Stimulated activated CD8-positive, alpha-beta memory T cell treated with anti-CD3 and anti-CD28 coated beads, Interleukin-4, amount 100 ng/mL, for 1 hour (primary cell): ENCODE measurements around the gene ANKS1A.

ENCODE experiments used
- DNase-seq, 2 donors: peaks; one replicate each; pipeline ENCODE4 v3.0.0-alpha.2; 2020; ENCODE audit warnings: low read depth in 2 of 2, low spot score in 1 of 2

Gene ANKS1A

DNA sequence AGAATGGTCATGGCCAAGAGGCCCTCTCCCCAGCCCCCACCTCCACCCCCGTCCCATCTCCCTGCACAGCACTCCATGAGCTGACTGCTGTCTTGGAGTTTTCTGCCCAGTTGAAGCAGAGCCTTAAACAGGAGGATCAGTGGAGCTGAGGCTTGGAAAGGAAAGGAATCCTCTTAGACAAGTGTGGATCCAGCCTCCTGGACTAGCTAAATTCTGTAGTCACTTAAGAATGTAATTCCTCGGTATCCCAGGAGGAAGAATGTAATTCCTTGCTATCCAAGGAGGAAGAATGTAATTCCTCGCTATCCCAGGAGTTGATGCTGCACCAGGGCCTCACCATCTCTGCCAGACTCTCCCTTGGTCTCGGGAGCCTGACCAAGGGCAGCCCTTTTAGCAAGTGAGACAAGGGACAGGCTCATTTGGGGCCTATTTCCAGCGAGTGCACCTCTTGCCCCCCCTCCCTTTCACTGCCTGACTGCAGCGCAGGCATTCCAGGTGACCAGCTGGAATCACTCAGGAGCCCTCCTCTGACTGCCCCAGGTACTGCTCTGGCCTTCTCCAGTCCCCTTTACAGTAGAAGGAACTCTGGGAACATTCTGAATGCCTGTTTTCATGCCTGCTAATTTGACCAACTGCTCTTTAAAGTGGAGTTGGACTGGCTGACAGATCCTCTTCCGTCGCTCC lies 175.8 kb downstream of the ANKS1A start:
- no peak for DNase-seq

DNA sequence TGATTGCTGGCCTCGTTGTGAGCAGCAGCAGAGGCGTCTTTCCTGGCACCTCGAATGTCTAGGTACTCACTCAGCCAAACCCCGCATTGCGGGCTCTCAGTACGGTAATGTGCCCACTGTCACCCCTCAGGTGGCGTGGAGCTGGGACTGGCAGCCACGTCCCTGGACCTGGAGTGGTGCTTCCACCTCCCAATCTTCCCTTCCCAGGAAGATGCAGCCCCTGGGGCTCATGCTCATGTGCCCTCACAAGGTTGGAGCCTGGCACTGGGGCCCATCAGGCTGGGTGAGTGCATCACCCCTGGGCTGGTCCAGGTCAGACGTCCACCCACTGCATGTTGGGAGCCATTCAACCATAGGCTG lies 176.4 kb downstream of the ANKS1A start:
- no peak for DNase-seq

DNA sequence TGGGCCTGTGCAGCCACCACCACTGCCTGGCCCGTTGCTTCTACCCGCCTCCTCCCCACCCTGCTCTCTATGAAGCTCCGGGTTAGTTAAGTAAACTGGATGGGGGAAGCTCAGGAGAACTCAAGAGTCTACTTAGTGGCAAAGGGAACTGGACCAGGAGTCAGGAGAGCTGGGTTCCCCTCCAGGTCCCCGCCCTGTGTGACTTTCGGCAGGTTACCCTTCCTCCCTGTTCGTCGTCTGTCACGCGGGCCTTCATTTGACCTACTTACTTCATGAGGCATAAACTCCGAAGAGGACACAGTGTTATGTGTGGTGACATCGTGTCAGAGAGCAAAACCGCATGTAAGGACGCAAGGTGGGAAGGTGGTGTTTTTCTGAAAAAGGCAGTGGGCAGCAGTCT lies 176.8 kb downstream of the ANKS1A start:
- DNase-seq = no peak

DNA sequence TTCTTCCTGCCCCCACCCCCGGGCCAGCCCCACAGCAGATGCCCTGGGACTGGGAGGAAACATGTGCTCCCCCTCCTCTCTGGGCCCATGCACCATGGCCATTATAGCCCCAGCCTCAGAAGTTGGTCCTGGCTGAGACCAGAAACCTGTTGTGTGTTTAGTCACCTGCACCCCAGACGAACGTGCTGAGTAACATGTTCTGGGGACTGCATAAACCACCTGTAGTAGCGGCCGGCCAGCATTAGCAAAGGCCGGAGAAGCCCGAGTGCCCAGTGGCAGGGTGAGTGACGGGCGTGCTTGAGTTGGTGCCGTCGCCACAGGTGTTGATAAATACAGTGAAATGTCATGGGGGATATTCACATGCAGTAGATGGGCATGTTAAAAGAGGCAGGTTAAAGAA lies 178.2 kb downstream of the ANKS1A start:
- DNase-seq = no peak

DNA sequence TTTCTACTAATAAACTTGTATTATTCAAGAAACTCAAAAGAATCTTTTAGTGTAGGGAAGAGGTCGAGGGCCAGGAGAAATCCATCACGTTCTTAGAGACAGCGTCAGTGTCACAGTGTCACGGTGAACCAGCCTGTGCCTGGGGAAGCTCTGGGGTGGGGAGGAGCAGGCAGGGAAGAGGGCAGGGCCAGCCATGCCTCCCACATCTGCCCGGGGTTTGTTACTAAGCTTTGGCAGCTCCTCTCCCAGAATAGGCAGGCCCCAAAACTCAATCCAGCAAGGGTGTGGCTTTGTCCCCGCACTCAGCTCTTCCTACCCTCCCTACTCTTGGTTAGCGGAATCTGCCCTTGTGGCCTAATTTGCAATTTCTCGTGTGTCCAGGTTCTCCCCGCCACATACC lies 179.2 kb downstream of the ANKS1A start:
- no peak for DNase-seq

DNA sequence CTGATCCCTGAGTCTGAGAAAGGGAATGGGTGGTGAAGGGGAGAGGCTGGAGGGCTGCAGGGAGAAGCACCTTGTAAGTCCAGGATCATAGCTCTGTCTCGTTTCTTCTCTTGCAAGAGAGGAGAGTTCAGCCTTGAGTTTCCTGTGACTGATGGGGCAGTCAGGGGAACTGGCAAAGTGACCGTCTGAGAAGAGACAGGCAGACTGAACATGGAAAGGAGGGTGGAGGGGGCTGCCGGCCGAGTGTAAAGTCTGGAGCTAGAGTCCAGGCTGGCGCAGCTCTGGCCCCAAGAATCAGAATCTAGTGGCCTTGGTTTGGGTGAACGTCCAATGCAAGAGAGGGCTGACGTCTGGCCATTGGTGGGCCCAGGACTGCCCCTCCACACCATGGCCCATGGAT lies 179.6 kb downstream of the ANKS1A start:
- DNase-seq = no peak

DNA sequence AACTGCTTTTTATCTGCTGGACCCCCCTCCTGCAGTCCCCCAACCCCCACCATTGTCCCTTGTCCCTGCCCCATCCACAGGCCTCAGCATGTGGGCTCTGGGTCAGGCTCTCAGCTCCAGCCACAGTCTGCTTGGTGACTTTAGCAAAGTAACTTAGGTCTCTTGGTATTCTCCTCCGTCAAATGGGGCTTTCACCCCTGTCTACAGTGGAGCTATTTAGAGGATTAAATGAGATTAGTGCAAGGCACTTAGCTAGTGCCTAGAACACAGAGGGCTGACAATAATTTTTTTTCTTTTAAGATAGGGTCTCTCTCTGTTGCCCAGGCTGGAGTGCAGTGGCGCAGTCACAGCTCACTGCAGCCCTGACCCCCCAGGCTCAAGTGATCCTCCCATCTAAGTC lies 180.2 kb downstream of the ANKS1A start:
- no peak for DNase-seq

DNA sequence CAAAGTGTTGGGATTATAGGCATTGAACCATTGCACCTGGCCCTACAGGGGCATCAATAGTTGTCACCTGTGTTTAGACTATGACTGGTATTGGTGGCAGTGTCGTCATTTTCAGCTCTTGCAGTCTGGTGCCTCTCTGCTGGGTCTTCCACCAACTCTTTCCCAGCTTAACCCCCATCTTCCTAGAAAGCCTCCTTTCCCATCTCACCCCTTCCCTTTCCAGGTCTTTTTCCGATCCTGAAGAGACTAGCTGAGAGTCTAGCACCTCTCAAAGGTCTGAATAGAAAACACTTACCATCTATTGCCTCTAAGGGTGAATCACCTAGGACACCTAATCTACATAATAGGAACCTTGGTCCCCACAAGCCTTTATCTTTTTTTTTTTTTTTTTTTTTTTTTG lies 181.1 kb downstream of the ANKS1A start:
- DNase-seq = no peak

DNA sequence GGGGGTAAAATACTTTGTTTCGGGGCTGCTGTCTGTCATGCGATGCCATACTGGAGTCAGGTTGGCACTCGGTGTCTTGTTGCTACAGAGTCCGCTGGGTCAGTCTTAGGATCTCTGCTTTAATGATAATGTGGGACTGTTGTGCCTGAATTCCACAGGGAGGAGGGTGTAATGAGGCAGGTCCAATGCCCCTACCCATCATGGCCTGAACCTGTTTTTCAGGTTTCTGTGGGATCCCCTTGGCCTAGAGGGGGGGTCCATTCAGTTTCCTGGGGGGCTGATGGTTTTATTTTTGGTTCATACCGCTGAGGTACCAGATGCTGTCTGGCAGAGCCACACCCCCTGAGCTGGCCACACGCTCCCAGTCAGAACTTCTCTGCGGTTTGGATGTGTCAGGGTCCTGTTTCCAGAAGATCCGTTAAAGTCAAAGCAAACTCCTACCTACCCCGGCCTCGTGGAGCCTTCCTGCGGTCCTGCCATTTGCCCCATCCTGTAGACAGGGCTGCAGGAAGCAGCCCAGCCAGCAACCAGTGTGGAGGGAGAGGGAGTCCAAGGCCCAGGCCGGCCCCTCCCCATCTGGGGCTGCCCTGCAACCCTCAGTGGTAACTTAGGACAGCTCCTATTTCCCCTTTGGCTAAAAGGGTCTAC lies 182.4 kb downstream of the ANKS1A start:
- no peak for DNase-seq

DNA sequence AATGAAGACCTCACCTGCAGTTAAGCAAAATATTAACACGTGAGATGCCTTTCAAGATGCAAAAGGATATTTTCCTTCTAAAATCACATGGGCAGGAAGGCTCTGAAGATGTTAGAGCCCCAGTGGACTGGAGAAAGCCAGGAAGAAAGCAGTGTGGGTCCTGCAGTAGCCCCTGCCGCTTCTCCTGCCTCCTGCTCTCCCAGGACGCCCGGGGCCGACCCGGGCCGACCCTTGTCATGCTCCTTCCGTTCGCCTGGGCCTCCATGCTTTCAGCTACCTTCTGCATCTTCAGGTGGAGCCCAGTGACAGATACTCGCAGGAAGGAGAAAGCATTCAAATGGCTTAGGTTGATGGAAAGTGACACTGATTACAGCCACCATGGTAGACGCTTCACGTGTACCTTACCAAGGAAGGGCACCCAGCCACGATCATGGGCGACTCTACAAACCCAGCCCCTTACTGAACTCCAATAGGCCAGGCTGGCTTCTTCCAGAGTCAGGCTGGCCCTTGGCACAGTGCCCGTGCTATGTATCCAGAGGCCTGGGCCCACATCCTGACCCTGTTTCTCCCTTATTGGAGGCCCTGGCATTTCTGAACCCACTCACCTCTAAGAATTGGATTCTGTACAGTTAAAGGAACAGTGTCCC lies 183.1 kb downstream of the ANKS1A start:
- DNase-seq = no peak

DNA sequence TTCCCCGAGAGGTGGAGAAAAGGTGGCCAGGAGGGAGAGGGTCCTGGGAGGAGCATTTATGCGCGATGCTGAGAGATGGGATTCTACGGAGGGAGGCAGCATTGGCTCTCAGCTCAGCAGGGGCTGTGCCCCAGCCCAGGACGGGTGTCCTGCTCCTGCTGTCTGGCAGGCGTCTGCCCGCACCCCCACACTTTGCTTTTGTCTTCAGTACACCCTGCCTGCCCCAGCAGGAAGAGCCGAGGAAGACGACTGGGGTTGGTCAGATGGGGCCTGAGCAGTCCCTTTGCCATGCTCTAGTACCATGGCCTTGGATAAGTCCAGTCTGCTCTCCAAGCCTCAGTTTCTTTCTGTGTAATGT lies 183.6 kb downstream of the ANKS1A start:
- DNase-seq = no peak

DNA sequence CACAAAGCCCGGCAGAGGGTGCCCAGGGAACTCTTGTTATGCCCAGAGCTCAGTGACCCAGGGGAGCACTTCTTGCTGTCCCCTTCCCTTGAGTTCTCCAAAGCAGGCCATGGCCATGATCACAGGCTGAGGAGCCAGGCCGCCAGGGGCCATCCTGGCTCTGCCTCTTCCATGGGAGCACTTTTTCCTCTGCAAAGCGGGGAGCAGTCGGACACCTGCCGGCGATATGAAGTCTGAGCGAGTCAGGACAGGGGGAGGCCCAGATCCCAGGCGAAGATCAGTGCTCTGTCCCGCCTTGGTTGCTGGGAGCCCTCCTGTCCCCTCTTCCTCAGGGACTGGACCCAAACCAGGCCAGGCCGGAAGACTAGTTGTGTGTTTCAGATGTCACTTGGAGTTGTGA lies 184.2 kb downstream of the ANKS1A start:
- DNase-seq = no peak

DNA sequence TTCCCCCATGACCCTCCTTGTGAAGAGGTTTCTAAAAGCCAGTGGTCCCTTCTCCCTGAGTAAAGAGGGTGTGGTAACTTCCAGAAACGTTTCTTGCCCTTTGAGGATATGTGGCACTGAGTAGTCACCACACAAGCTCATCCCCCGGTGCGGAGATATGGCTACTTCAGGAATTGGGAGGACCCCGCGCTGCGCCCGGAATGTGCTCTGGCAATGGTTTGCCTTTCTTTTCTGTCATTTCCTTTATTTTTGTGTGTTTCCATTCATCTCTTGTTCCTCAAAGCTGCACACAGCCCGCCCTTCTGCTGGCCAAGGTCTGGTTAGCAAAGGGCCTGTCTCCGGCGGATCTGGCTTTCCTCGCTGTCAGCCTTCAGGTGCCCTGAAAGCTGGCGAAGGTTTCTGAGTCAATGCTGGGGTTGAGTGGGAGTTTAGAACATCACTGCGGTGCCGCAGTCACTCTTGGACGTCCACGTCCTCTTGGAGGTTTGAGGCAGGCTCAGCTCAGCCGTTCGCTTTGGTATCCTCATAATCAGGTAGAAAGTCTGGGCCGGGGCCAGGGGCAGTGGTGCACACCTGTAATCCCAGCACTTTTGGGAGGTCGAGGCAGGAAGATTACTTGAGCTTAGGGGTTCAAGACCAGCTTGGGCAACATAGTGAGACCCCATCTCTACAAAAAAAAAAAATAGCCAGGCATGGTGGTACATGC lies 184.9 kb downstream of the ANKS1A start:
- DNase-seq = no peak

DNA sequence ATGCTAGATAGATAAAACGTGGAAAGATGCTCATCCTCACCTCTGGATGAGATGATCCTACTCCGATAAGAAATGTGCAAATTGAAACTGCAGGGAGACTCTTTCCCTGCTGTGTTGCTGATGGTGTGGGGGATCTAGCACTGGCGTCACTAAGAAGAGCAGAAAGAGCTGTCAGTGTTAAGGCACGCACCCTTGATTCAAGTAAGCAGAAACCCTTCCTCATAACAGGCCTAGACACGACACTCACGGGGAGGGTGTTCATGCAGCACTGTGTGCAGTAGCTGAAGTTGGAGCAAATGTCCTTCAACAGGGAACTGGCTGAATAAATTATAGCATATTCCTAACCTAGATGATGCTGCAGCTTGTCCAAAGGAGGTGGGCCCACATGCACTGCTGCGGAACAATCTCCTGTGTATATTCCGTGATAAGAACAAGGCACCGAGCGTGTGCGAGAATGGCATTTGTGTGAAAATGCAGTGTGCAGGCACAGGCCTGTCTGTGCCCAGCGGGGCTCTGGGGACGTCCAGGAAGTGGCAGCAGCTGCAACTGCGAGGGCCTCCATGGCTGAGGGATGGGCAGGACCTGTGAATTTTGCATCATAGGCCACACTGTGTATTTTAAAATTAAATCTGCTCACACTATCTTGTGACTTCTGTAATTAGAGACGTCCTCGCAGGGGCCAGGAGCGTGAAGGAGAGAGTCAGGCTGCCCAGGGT lies 188.1 kb downstream of the ANKS1A start:
- no peak for DNase-seq

DNA sequence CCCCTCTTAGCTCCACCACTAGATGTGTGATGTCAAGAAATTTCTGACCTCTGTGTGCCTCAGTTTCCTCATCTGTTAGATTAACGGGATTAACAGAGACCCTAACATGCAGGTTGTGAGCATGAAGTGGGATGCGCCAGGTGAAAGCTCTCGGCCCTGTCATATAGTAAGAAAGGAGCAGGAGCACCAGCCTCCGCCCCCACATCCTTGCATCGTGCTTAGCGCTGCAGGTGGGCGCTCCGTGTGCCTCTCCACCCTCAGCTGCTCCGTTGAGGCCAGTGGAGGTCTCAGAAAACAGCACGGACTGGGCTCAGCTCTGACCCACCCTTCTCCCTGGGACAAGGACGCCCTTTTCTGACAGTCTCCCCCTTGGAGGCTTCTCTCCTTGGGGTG lies 188.7 kb downstream of the ANKS1A start:
- DNase-seq = no peak

DNA sequence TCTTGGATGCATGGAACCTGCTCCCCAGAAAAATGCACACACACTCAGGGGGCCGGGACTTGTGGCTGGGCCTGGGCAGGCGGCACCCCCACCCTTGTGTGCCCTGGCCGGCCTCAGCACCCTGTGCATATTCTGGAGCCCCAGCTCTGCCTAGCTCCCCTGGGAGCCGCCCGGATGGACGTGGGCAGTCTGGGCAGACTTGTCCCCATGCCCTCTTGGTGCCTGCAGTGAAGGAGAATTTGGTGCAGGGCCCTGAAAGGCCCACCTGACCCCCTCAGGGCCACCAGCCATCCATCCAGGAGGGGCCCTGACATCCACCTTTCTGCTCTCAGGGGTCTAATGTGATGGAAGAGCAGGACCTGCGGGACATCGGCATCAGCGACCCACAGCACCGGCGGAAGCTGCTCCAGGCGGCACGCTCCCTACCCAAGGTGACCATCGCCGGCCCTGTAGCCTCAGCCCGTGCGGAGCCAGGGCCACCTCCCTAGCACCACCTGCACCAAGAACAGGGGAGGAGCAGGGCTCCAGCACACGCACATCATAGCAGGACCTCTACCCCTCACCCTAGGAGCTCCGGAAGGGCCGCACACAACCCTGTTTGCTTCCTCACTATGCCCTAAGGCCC lies 189.3 kb downstream of the ANKS1A start:
- no peak for DNase-seq

DNA sequence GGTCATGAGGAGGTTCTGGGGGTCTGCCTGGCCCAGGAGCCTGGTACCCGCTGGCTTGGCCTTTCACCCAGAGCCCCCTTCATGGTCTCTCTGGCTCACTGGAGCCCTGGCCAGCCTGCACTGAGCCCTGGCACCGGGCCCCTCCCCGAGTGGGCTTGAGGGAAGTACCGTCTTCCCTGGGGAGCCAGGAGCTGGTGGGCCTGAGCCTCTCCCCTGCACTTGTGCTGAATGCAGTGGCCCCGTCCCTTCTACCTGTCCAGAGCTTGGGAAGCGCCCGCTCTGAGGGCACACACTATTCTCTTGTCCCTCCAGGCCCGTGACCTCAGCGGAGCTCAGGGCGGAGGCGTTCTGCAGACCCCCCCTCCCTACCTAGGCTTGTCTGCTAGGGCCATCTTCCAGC lies 189.8 kb downstream of the ANKS1A start:
- no peak for DNase-seq

DNA sequence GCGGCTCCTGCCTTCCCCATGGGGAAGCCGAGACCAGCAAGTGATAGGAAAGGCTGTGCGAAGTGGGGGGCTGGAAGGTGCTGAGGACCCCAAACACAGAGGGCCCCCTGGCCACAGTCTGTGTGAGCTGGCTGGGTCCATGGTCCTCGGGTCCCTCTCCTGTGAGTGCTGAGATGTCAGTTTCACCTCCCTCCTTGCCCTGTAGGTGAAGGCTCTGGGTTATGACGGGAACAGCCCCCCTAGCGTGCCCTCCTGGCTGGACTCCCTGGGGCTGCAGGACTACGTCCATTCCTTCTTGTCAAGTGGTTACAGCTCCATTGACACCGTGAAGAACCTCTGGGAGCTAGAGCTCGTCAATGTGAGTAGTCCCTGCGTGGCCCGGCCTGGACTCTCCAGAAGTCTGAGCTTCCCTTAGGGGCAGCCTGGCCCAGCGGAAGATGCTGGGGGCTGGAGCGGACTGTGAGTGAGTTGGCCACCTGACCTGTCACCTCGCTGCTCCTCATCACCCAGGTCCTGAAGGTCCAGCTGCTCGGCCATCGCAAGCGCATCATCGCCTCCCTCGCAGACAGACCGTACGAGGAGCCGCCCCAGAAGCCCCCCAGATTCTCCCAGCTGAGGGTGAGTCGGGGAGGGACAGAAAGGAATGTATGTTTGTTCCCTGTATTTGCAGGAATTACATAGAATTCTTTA lies 190.4 kb downstream of the ANKS1A start:
- no peak for DNase-seq

DNA sequence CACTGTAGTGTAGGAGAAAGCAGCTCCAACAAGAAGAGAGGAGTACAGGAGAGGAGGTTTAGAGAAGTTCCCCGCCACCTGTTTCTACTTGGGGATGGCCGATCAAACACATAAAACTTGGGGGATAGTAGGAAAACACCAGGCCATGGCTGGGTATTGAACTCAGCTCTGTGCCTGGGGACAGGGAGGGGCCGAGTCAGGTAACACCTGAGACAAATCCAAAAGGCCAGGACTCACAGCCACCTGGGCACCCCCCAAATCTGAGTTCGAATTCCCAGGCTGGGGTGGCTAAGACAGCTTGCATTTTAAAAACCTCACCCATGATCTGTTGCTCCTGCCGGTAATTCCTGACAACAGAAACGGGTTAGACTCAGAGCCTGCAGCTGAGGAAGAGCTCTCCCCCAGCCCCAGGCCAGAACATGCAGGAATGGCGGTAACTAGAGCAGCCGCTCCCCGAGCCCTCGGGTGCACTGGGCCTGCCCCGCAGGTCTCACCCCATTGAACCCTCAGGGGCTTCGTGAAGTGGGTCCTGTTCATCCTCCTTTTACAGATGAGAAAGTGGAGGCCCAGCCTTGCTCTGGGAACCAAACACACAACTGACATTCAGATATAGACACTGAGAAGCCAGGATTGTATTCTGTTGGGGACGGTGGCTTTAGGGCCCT lies 191.1 kb downstream of the ANKS1A start:
- DNase-seq = no peak

DNA sequence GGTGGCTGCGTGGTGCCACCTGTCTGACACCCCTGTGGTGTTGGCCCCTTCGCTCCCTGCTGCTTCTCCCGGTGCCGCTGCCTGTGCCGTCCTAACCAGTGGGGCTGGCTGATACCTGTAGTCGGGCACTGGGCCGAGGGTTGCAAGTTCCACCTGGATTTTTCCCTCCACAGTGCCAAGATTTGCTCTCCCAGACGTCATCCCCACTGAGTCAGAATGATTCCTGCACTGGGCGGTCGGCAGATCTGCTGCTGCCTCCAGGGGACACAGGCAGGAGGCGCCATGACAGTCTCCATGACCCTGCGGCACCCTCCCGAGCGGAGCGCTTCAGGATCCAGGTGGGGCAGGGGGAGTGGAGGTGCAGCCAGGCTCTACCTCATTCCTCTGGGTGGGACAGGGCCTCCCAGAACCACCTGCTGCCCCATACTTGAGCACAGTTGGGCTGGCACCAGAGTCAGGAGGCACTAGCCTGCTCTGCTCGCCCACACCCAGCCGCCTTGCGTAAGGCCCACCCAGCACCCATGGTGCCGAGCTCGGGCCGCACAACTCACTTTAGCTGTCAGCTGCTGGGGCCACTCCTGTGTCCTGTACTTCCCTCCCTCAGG lies 191.9 kb downstream of the ANKS1A start:
- DNase-seq = no peak
